Activated CD8-positive, alpha-beta memory T cell treated with anti-CD3 and anti-CD28 coated beads, Interleukin-2, amount 10 ng/mL, durations not matched to agents 7 days and 5 days (primary cell): Measurements from ENCODE around the gene ANK3. TPM values are rescaled to one million over a fixed set of nuclear protein-coding genes. Genes with fewer than 3 reads are reported as not detected.

Experiments
- ATAC-seq: fragments of 150-1000 bp; cut with Tn5 transposase; one replicate; pipeline ENCODE4 v1.10.0; 2021; ENCODE audit warnings: moderate library complexity
- CTCF ChIA-PET: fragments of 350-600 bp; sonication (Branson Sonifier 250); formaldehyde crosslinking; loops from one replicate; lab custom pipeline; 2021; ENCODE audit warnings: antibody characterized with exemption; lab: Charles Lee
- DNase-seq: peaks from one replicate; pipeline ENCODE4 v3.0.0-alpha.2; 2020
- H3K27ac Mint-ChIP-seq: one replicate; pipeline ENCODE4 v1.8.0; 2021; ENCODE audit warnings: mild to moderate bottlenecking, mixed read lengths
- H3K27me3 Mint-ChIP-seq: one replicate; pipeline ENCODE4 v1.8.0; 2021; ENCODE audit warnings: mixed read lengths
- H3K36me3 Mint-ChIP-seq: one replicate; pipeline ENCODE4 v1.8.0; 2021; ENCODE audit warnings: mild to moderate bottlenecking, mixed read lengths
- H3K4me1 Mint-ChIP-seq: one replicate; pipeline ENCODE4 v1.8.0; 2021; ENCODE audit warnings: mixed read lengths
- H3K4me3 Mint-ChIP-seq: one replicate; pipeline ENCODE4 v1.8.0; 2021; ENCODE audit warnings: mild to moderate bottlenecking, moderate library complexity, mixed read lengths
- H3K9me3 Mint-ChIP-seq: one replicate; pipeline ENCODE4 v1.8.0; 2022; ENCODE audit warnings: low read depth, mixed read lengths
- total RNA-seq, 2 experiments: library from RNA; stranded (reverse); gene quantifications; one replicate each; pipeline ENCODE4 v1.2.3, GENCODE V29; 2021

Gene ANK3
- total RNA-seq, 2 experiments from 2014 or later = 2.9 to 10.6 TPM

- no peak for DNase-seq
- ATAC-seq = no peak
- Mint-ChIP-seq H3K27me3 (peaks cover 4% of the 10 kb centered on the region), H3K4me1 (no peaks in the 10 kb centered on the region), H3K9me3 (no peaks in the 10 kb centered on the region), H3K36me3 (no peaks in the 10 kb centered on the region), H3K27ac (no peak overlapping the region), H3K4me3 (no peak overlapping the region)
- CTCF ChIA-PET = no interaction called here
These were observed 251.6 kb downstream of the ANK3 start for GRCh38 chr10:60138026-60138425.

GRCh38 chr10:60137292-60137992, 252.2 kb downstream of the ANK3 start:
- Mint-ChIP-seq H3K4me3 (no peak overlapping the region), H3K36me3 (no peaks in the 10 kb centered on the region), H3K27ac (no peak overlapping the region), H3K27me3 (peaks cover 4% of the 10 kb centered on the region), H3K4me1 (no peaks in the 10 kb centered on the region), H3K9me3 (no peaks in the 10 kb centered on the region)
- CTCF ChIA-PET = no interaction called here
- no peak for ATAC-seq
- DNase-seq = no peak

GRCh38 chr10:60135020-60135419, 254.7 kb downstream of the ANK3 start:
- Mint-ChIP-seq H3K27me3 (peaks cover 7% of the 10 kb centered on the region), H3K4me3 (no peak overlapping the region), H3K27ac (no peak overlapping the region), H3K36me3 (no peaks in the 10 kb centered on the region), H3K4me1 (no peaks in the 10 kb centered on the region), H3K9me3 (no peaks in the 10 kb centered on the region)
- CTCF ChIA-PET = no interaction called here
- no peak for DNase-seq
- ATAC-seq = no peak

GRCh38 chr10:60134548-60134947, 255.1 kb downstream of the ANK3 start:
- ATAC-seq (no peak), DNase-seq (no peak)
- H3K4me1 Mint-ChIP-seq = no peaks in the 10 kb centered on the region
- H3K27me3 Mint-ChIP-seq = peaks cover 7% of the 10 kb centered on the region
- no peaks in the 10 kb centered on the region for H3K9me3 Mint-ChIP-seq
- no peaks in the 10 kb centered on the region for H3K36me3 Mint-ChIP-seq
- no peak overlapping the region for H3K4me3 Mint-ChIP-seq
- H3K27ac Mint-ChIP-seq = no peak overlapping the region
- CTCF ChIA-PET = no interaction called here

GRCh38 chr10:60130130-60130579, 259.5 kb downstream of the ANK3 start:
- H3K27ac Mint-ChIP-seq = no peak overlapping the region
- no peak overlapping the region for H3K4me3 Mint-ChIP-seq
- ATAC-seq = no peak
- no peak for DNase-seq
- CTCF ChIA-PET = no interaction called here
- no peaks in the 10 kb centered on the region for H3K4me1 Mint-ChIP-seq
- H3K9me3 Mint-ChIP-seq = no peaks in the 10 kb centered on the region
- H3K27me3 Mint-ChIP-seq = peaks cover 5% of the 10 kb centered on the region
- H3K36me3 Mint-ChIP-seq = no peaks in the 10 kb centered on the region

- Mint-ChIP-seq H3K4me3 (no peak overlapping the region), H3K4me1 (no peaks in the 10 kb centered on the region), H3K36me3 (no peaks in the 10 kb centered on the region), H3K9me3 (no peaks in the 10 kb centered on the region), H3K27ac (no peak overlapping the region), H3K27me3 (peaks cover 3% of the 10 kb centered on the region)
- DNase-seq (no peak), ATAC-seq (no peak)
- CTCF ChIA-PET = no interaction called here
These were observed 263.8 kb downstream of the ANK3 start for GRCh38 chr10:60125895-60126294.

GRCh38 chr10:60124536-60124935, 265.1 kb downstream of the ANK3 start:
- H3K27me3 Mint-ChIP-seq = no peaks in the 10 kb centered on the region
- CTCF ChIA-PET = interaction anchor here (1.4 kb wide), 1 partner anchor 10 kb away, joined by 3 read pairs; no protein-coding TSS in a partner anchor
- no peak for DNase-seq
- no peak for ATAC-seq
- H3K4me1 Mint-ChIP-seq = no peaks in the 10 kb centered on the region
- no peak overlapping the region for H3K4me3 Mint-ChIP-seq
- no peak overlapping the region for H3K27ac Mint-ChIP-seq
- no peaks in the 10 kb centered on the region for H3K36me3 Mint-ChIP-seq
- H3K9me3 Mint-ChIP-seq = no peaks in the 10 kb centered on the region

GRCh38 chr10:60123668-60124067, 266.0 kb downstream of the ANK3 start:
- no peak overlapping the region for H3K27ac Mint-ChIP-seq
- ATAC-seq (no peak), DNase-seq (no peak)
- H3K27me3 Mint-ChIP-seq = no peaks in the 10 kb centered on the region
- H3K4me1 Mint-ChIP-seq = no peaks in the 10 kb centered on the region
- no peaks in the 10 kb centered on the region for H3K36me3 Mint-ChIP-seq
- no peak overlapping the region for H3K4me3 Mint-ChIP-seq
- CTCF ChIA-PET = no interaction called here
- H3K9me3 Mint-ChIP-seq = no peaks in the 10 kb centered on the region

- H3K4me1 Mint-ChIP-seq = no peaks in the 10 kb centered on the region
- no peak overlapping the region for H3K27ac Mint-ChIP-seq
- ATAC-seq (no peak), DNase-seq (no peak)
- no peaks in the 10 kb centered on the region for H3K9me3 Mint-ChIP-seq
- H3K27me3 Mint-ChIP-seq = no peaks in the 10 kb centered on the region
- no peak overlapping the region for H3K4me3 Mint-ChIP-seq
- CTCF ChIA-PET = no interaction called here
- no peaks in the 10 kb centered on the region for H3K36me3 Mint-ChIP-seq
These were observed 266.5 kb downstream of the ANK3 start for GRCh38 chr10:60123172-60123571.

GRCh38 chr10:60122190-60122589, 267.5 kb downstream of the ANK3 start:
- Mint-ChIP-seq H3K27me3 (no peaks in the 10 kb centered on the region), H3K9me3 (no peaks in the 10 kb centered on the region), H3K27ac (no peak overlapping the region), H3K36me3 (no peaks in the 10 kb centered on the region), H3K4me3 (no peak overlapping the region), H3K4me1 (no peaks in the 10 kb centered on the region)
- CTCF ChIA-PET = no interaction called here
- DNase-seq = no peak
- no peak for ATAC-seq

- CTCF ChIA-PET = interaction anchor here (1.0 to 2.1 kb wide), 9 partner anchors 10 to 319 kb away, joined by 3 to 8 read pairs (median 4); no protein-coding TSS in a partner anchor
- Mint-ChIP-seq H3K9me3 (no peaks in the 10 kb centered on the region), H3K4me1 (no peaks in the 10 kb centered on the region), H3K4me3 (no peak overlapping the region), H3K36me3 (no peaks in the 10 kb centered on the region), H3K27ac (no peak overlapping the region), H3K27me3 (no peaks in the 10 kb centered on the region)
- DNase-seq (no peak), ATAC-seq (no peak)
These were observed 274.7 kb downstream of the ANK3 start for GRCh38 chr10:60114765-60115586.

- ATAC-seq (no peak), DNase-seq (no peak)
- Mint-ChIP-seq H3K27ac (no peak overlapping the region), H3K4me3 (no peak overlapping the region), H3K9me3 (no peaks in the 10 kb centered on the region), H3K27me3 (no peaks in the 10 kb centered on the region), H3K36me3 (no peaks in the 10 kb centered on the region), H3K4me1 (no peaks in the 10 kb centered on the region)
- CTCF ChIA-PET = no interaction called here
These were observed 278.9 kb downstream of the ANK3 start for GRCh38 chr10:60110739-60111138.

- CTCF ChIA-PET = no interaction called here
- H3K36me3 Mint-ChIP-seq = no peaks in the 10 kb centered on the region
- DNase-seq (no peak), ATAC-seq (no peak)
- H3K9me3 Mint-ChIP-seq = no peaks in the 10 kb centered on the region
- H3K4me1 Mint-ChIP-seq = no peaks in the 10 kb centered on the region
- H3K27me3 Mint-ChIP-seq = no peaks in the 10 kb centered on the region
- H3K27ac Mint-ChIP-seq = no peak overlapping the region
- no peak overlapping the region for H3K4me3 Mint-ChIP-seq
These were observed 282.2 kb downstream of the ANK3 start for GRCh38 chr10:60107308-60107976.
